LHCN-M2 (cell line): ENCODE measurements around the gene TXLNB. TPM values are rescaled to one million over a fixed set of nuclear protein-coding genes. Genes with fewer than 3 reads are reported as not detected.
"Not testable (repeated sequence)": the region's sequence is repeated elsewhere in the genome, so short reads cannot be mapped to it uniquely, and the experiment has no call there.

ENCODE experiments used
- DNase-seq: peaks from one replicate; pipeline ENCODE4 v3.0.0-alpha.2; 2012; ENCODE audit warnings: low read depth
- total RNA-seq: library from RNA; depleted of rRNA; stranded (reverse); fragments of >200 nt; gene quantifications from 2 replicates; pipeline ENCODE4 v1.2.3, GENCODE V29; 2014

Gene TXLNB
- total RNA-seq, 1 experiment from 2014 or later = 2.1 TPM

GRCh38 chr6:139311831-139312230 is 20.0 kb upstream of the TXLNB start:
- no peak for DNase-seq

- DNase-seq = peak; percentile 76
Measured at GRCh38 chr6:139308936-139309603, 17.3 kb upstream of the TXLNB start.

- DNase-seq = no peak
Measured at GRCh38 chr6:139308286-139308916, 16.6 kb upstream of the TXLNB start.

- DNase-seq = no peak
Measured at GRCh38 chr6:139306291-139306981, 14.6 kb upstream of the TXLNB start.

GRCh38 chr6:139303185-139303584 is 11.4 kb upstream of the TXLNB start:
- DNase-seq = no peak

GRCh38 chr6:139297921-139298320 is 6.1 kb upstream of the TXLNB start:
- no peak for DNase-seq

GRCh38 chr6:139296927-139297326 is 5.1 kb upstream of the TXLNB start:
- DNase-seq = peak; percentile 93

GRCh38 chr6:139295901-139296300 is 4.1 kb upstream of the TXLNB start:
- DNase-seq = no peak

- DNase-seq = no peak
Measured at GRCh38 chr6:139294090-139294489, 2.3 kb upstream of the TXLNB start.

- DNase-seq = not testable (repeated sequence)
Measured at GRCh38 chr6:139293230-139293629, 1.4 kb upstream of the TXLNB start.

GRCh38 chr6:139290787-139291311 is 949 bp downstream of the TXLNB start:
- peak; percentile 84 for DNase-seq

GRCh38 chr6:139289233-139289632 is 2.6 kb downstream of the TXLNB start:
- no peak for DNase-seq

- no peak for DNase-seq
Measured at GRCh38 chr6:139288496-139289040, 3.2 kb downstream of the TXLNB start.

GRCh38 chr6:139287868-139288267 is 3.9 kb downstream of the TXLNB start:
- DNase-seq = no peak

GRCh38 chr6:139286438-139286837 is 5.4 kb downstream of the TXLNB start:
- not testable (repeated sequence) for DNase-seq

GRCh38 chr6:139285590-139285989 is 6.2 kb downstream of the TXLNB start:
- DNase-seq = no peak

- no peak for DNase-seq
Measured at GRCh38 chr6:139284789-139285188, 7.0 kb downstream of the TXLNB start.

- peak; percentile 42 for DNase-seq
Measured at GRCh38 chr6:139282684-139283083, 9.1 kb downstream of the TXLNB start.

- no peak for DNase-seq
Measured at GRCh38 chr6:139278190-139278589, 13.6 kb downstream of the TXLNB start.

- no peak for DNase-seq
Measured at GRCh38 chr6:139277587-139277986, 14.2 kb downstream of the TXLNB start.

GRCh38 chr6:139277161-139277560 is 14.6 kb downstream of the TXLNB start:
- DNase-seq = no peak
